Aorta (tissue), 5 donors: ENCODE results near the gene PTRH1. TPM values are rescaled to one million over a fixed set of nuclear protein-coding genes. Genes with fewer than 3 reads are reported as not detected.

Experiments
- ATAC-seq: fragments of 200-7000 bp; cut with Tn5 transposase; one replicate; pipeline ENCODE4 v1.9.1; 2022; ENCODE audit warnings: moderate library complexity; ENCODE audit not compliant: low FRiP score
- DNase-seq, 2 donors: peaks; one replicate each; pipeline ENCODE4 v3.0.0-alpha.2; 2020
- H3K27ac ChIP-seq, 2 donors: one replicate each; pipeline ENCODE4 v1.5.1; 2013; ENCODE audit warnings: low read length in 2 of 2, mild to moderate bottlenecking in 2 of 2, moderate library complexity in 2 of 2, control low read depth in 1 of 2, inconsistent platforms in 1 of 2, low read depth in 1 of 2
- H3K27me3 ChIP-seq, 2 donors: one replicate each; pipeline ENCODE4 v1.6.1; 2013; ENCODE audit warnings: control low read depth in 1 of 2, low read length in 1 of 2, mild to moderate bottlenecking in 1 of 2, moderate library complexity in 1 of 2; ENCODE audit not compliant: insufficient read depth in 2 of 2, control insufficient read depth in 1 of 2
- H3K36me3 ChIP-seq, 2 donors: one replicate each; pipeline ENCODE4 v1.6.1; 2013; ENCODE audit warnings: control low read depth in 1 of 2, low read length in 1 of 2, mild to moderate bottlenecking in 1 of 2; ENCODE audit not compliant: insufficient read depth in 2 of 2, control insufficient read depth in 1 of 2
- H3K4me1 ChIP-seq, 2 donors: one replicate each; pipeline ENCODE4 v1.6.1; 2013; ENCODE audit warnings: low read length in 2 of 2, control low read depth in 1 of 2, mild to moderate bottlenecking in 1 of 2, moderate library complexity in 1 of 2; ENCODE audit not compliant: insufficient read depth in 2 of 2, control insufficient read depth in 1 of 2
- H3K4me3 ChIP-seq, 2 donors: one replicate each; pipeline ENCODE4 v1.5.1; 2013; ENCODE audit warnings: low read length in 2 of 2, control low read depth in 1 of 2, mild to moderate bottlenecking in 1 of 2
- H3K9me3 ChIP-seq: one replicate; pipeline ENCODE4 v1.6.1; 2013; ENCODE audit warnings: mild to moderate bottlenecking, low read length; ENCODE audit not compliant: control insufficient read depth
- WGBS, 2 donors: extraction: QIAGEN DNeasy Blood & Tissue Kit; methylation state at CpG; one replicate each; pipeline ENCODE4 v1.1.7; 2013; 5-methylcytosine and 5-hydroxymethylcytosine counted together
- intact Hi-C, 2 donors: fragments of 100-400 bp; cut with DNase I; formaldehyde crosslinking; loops; one replicate each; pipeline versions ENCODE4 v1.14.2 to v1.15.0; 2022
- polyA plus RNA-seq, 2 donors: library from polyadenylated mRNA; stranded (reverse); fragments of 200-250 nt; gene quantifications; one replicate each; pipeline ENCODE4 v1.2.3, GENCODE V29; 2013
- total RNA-seq, 2 donors: library from RNA; stranded (reverse); fragmentation: NEBNext Ultra II Directional; extraction: Animal tissue kit (Norgen Biotek cat#: 25700); gene quantifications; one replicate each; pipeline ENCODE4 v1.2.1, GENCODE V29; 2021
- donor health status: healthy with polysubstance abuse.
- donor health status: Bipolar disorder and iron deficiency.
- donor health status: DM: no; HTN: no; CAD: no.
- donor health status: DM: no; HTN: no; CAD: no.
- donor health status: DM: yes; HTN: yes; CAD: no.

PTRH1 gene
- total and polyA plus RNA-seq, 4 donors: 9.8 to 23.2 (median 12.2) TPM

DNA sequence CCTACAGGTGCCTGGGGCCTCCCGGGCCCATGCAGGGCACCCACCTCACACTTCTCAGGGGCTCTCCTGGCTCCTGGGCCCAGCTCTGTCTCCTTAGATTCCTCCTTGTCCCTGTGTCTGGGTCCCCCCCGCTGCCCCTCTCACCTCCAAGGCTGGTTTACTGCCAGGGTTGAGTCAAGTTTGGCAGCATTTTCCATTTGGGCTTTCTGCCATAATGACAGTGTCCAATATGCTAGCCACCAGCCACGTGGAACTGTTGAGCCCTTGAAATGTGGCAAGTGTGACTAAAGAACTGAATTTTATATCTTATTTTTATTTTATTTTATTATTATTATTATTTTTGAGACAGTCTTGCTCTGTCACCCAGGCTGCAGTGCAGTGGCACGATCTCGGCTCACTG is 2.3 kb upstream of the PTRH1 start:
- DNase-seq (no peak), ATAC-seq (no peak)
- intact Hi-C loops: loop anchor here in 1 of 2 donors (5.0 kb wide), 1 partner anchor 105 kb away; the partner anchor contains the start of gene STXBP1
- no peaks in the 10 kb centered on the region for H3K27me3 ChIP-seq
- H3K4me1 ChIP-seq: no peaks in the 10 kb centered on the region
- no peaks in the 10 kb centered on the region for H3K9me3 ChIP-seq
- no peaks in the 10 kb centered on the region for H3K36me3 ChIP-seq
- no peak overlapping the region for H3K27ac ChIP-seq
- H3K4me3 ChIP-seq: no peak overlapping the region
- WGBS, 2 donors: 64 to 65% methylated on average over 5 of the region's 5 CpGs

DNA sequence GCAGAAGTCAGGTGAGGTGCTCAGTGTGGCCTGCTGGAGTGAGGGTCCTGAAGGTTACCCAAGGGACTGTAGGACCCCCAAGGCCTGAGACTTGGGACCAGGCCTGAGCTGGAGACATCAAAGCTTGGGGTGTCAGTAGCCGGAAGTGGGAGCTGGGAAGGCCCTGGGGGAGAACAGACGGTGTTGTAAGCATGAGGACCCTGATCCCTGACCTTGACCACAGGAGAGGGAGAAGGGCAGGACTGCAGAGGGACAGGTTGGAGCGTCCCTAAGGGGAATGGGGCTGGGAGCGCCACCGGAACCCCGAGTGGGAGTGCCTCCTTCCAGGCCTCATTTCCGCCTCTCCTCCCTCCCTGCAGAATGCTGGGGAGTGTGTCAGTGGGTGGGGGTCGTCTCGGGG is 949 bp upstream of the PTRH1 start:
- no peak for DNase-seq
- no peaks in the 10 kb centered on the region for H3K36me3 ChIP-seq
- no peak for ATAC-seq
- H3K4me1 ChIP-seq: no peaks in the 10 kb centered on the region
- no peak overlapping the region for H3K4me3 ChIP-seq
- intact Hi-C loops: loop anchor here in 1 of 2 donors (5.0 kb wide), 1 partner anchor 104 kb away; the partner anchor contains the start of gene STXBP1
- H3K27ac ChIP-seq: peak overlapping the region in 1 of 2 donors; percentile 49
- no peaks in the 10 kb centered on the region for H3K9me3 ChIP-seq
- H3K27me3 ChIP-seq: no peaks in the 10 kb centered on the region
- WGBS, 2 donors: 87 to 91% methylated on average over 7 to 9 of the region's 9 CpGs

DNA sequence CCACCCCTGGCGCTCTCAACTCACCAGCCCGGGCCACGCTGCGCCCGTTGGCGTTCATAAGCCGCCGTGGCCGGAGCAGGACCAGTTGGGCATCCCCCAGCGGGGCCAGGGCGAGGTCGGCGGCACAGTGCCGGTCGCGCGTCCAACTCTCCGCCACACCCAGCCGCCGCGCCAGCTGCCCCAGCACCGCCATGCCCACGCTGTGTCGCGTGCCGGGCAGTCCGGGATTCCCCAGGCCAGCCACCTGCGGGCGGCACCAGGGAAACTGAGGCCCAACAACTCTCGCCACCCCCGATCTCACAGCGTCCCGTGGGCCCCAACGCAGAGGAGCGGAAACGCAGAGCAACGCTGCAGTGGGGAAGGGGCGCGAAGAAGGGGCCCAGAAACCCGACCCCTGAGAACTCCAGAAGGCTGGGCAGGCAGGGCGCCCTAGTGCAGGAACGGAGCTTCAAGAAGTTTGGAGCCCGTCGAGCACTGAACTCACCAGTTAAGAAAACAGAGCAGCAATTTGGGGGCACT is 453 bp downstream of the PTRH1 start:
- WGBS, 2 donors: 1% methylated on average over 31 to 44 of the region's 44 CpGs
- H3K4me1 ChIP-seq: no peaks in the 10 kb centered on the region
- no peaks in the 10 kb centered on the region for H3K27me3 ChIP-seq
- intact Hi-C loops: loop anchor here in 1 of 2 donors (5.0 kb wide), 1 partner anchor 103 kb away; the partner anchor contains the start of gene STXBP1
- no peak overlapping the region for H3K27ac ChIP-seq
- H3K4me3 ChIP-seq: peak overlapping the region; percentile 24 to 52
- no peaks in the 10 kb centered on the region for H3K36me3 ChIP-seq
- ATAC-seq (no peak), DNase-seq (no peak)
- no peaks in the 10 kb centered on the region for H3K9me3 ChIP-seq

DNA sequence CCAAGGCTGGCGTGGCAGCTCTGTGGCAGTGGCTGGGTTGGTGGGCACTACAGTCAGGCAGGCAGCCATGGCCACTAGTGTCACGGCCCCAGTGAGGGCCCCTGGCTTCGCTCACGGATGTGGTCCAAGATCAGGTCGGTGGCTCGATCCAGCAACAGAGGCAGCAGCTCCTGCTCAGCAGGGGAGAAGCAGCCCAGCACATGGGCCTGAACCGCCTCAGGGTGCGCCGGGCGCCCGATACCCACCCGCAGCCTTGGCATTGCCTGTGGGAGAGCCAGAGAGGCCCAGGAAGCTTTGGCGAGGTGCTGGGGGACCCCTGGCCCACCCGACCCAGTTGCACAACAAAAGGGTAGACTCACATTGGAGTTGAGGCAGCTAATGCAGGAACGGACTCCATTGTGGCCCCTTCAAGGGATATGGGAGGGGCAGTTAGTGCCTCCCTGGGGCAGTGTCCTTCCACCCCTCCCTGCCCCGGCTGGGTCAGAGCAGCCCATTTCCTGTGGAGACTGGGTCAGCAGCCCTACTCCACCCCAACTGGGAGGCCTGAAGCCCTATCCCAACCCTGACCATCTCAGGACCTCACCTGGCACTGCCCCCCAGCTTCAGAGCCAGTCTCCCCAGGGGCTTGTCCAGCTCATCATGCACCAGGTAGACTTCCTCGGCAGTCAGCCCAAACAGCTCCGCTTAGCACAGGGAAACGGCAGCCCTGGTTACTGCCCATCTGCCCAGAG is 1.3 kb downstream of the PTRH1 start:
- ATAC-seq: no peak
- WGBS, 2 donors: 79% methylated on average over 19 of the region's 19 CpGs
- no peaks in the 10 kb centered on the region for H3K4me1 ChIP-seq
- peak overlapping the region in 1 of 2 donors; percentile 52 for H3K4me3 ChIP-seq
- DNase-seq: no peak
- H3K36me3 ChIP-seq: no peaks in the 10 kb centered on the region
- H3K27ac ChIP-seq: no peak overlapping the region
- H3K27me3 ChIP-seq: no peaks in the 10 kb centered on the region
- intact Hi-C loops: no loop called here
- H3K9me3 ChIP-seq: no peaks in the 10 kb centered on the region

DNA sequence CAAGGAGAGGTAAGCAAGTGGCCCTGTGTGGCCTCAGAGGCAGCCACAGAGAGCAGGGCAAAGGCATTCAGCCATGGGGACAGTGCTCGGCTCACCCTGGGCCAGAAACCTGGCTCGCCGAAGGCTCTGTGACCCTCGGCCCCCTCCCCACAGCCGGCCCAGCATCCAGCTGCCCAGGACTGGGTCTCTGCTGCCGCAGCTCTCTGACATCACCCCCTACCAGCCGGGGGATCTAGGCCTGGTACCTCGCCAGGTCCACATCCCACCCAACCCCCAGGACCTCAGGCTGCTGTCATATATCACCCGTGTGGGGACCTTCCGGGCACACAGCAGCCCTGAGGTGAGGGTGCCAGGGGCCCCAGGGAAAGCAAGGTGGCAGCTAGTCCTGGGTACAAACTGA is 2.6 kb downstream of the PTRH1 start:
- WGBS, 2 donors: 93 to 96% methylated on average over 10 of the region's 10 CpGs
- intact Hi-C loops: no loop called here
- ATAC-seq: no peak

DNA sequence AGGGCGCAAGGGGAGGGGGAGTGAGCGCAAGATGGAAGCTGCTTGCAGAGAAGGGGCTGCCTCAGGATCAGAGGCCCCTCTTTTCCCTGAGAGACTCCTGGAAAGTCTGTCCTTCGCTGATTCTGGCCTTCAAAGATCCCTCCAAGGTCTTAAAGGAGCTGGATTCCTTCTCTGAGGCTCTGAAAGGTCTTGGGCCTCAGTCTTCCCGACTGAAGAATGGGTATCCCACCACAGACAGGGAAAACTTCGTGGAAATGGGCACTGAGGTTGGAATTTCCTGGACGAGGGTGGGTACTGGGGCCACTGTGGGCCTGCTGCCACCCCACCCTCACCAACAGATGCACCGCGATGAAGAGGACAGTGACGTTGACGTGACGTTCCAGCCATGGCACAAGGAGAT is 3.1 kb downstream of the PTRH1 start:
- no peak for ATAC-seq
- Histone ChIP-seq H3K27ac (no peak overlapping the region), H3K4me1 (no peaks in the 10 kb centered on the region), H3K4me3 (no peak overlapping the region), H3K27me3 (no peaks in the 10 kb centered on the region), H3K9me3 (no peaks in the 10 kb centered on the region), H3K36me3 (no peaks in the 10 kb centered on the region)
- DNase-seq: no peak
- intact Hi-C loops: no loop called here
- 91 to 94% methylated on average over 11 of the region's 11 CpGs for WGBS, 2 donors

More for the DNA sequence above, 2.6 kb downstream of the PTRH1 start:
- Histone ChIP-seq H3K4me1 (no peaks in the 10 kb centered on the region), H3K36me3 (no peaks in the 10 kb centered on the region), H3K4me3 (no peak overlapping the region), H3K27ac (no peak overlapping the region), H3K27me3 (no peaks in the 10 kb centered on the region), H3K9me3 (no peaks in the 10 kb centered on the region)
- DNase-seq: no peak

DNA sequence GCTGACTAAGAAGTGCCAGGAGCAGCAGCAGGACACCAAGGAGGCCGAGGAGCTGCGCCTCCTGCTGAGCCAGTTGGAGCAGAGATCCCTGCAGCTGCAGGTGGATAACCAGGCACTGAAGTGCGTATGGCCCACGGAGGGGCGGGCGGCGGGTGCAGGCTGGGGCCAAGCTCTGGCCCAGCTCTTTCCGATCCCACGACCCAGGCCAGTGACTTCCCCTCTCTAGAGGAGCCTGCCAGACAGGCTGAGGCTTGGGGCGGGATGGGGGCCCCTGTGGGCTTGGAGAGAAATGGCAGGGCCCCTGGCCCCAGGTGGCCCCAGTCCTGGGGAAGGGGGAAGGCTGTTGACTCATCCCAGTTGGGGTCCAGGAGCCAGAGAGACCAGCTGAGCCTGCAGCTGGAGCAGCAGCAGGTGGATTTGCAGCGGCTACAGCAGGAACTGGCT is 3.6 kb downstream of the PTRH1 start:
- Histone ChIP-seq H3K36me3 (no peaks in the 10 kb centered on the region), H3K27me3 (no peaks in the 10 kb centered on the region), H3K9me3 (no peaks in the 10 kb centered on the region), H3K4me3 (no peak overlapping the region), H3K4me1 (no peaks in the 10 kb centered on the region), H3K27ac (no peak overlapping the region)
- 83 to 87% methylated on average over 11 of the region's 11 CpGs for WGBS, 2 donors
- DNase-seq: no peak
- ATAC-seq: no peak
- intact Hi-C loops: no loop called here

DNA sequence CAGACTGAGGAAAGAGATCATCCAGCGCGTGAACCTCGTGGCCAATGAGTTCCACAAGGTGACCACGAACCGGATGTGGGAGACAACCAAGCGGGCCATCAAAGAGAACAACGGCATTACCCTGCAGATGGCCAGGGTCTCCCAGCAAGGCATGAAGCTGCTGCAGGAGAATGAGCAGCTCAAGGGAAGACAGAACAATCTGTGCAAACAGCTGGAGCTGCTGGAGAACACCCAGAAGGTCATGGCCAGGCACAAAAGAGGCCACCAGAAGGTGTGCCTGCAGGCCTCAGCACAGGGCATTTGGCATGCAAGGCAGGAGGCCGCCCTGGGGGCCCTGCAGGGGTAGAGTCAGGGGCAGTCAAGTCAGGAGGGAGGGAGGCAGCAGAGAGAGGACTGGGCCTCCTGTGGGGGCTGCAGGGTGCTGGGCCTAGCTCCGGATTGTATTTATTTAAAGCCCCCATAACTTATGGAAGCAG is 4.2 kb downstream of the PTRH1 start:
- Histone ChIP-seq H3K9me3 (no peaks in the 10 kb centered on the region), H3K27ac (no peak overlapping the region), H3K27me3 (no peaks in the 10 kb centered on the region), H3K36me3 (no peaks in the 10 kb centered on the region), H3K4me1 (no peaks in the 10 kb centered on the region), H3K4me3 (no peak overlapping the region)
- ATAC-seq (no peak), DNase-seq (no peak)
- 78 to 82% methylated on average over 9 of the region's 9 CpGs for WGBS, 2 donors
- intact Hi-C loops: no loop called here
